CD4-positive, alpha-beta T cell treated with Interleukin-10 for 1 hour (primary cell): ENCODE data around the gene PLCD3.

Experiments
- DNase-seq: peaks from one replicate; pipeline ENCODE4 v3.0.0-alpha.2; 2020

PLCD3 gene

GRCh38 chr17:45098869-45099616, 33.3 kb downstream of the PLCD3 start:
- peak; percentile 75 for DNase-seq

GRCh38 chr17:45098081-45098868, 34.0 kb downstream of the PLCD3 start:
- DNase-seq: no peak

DNA sequence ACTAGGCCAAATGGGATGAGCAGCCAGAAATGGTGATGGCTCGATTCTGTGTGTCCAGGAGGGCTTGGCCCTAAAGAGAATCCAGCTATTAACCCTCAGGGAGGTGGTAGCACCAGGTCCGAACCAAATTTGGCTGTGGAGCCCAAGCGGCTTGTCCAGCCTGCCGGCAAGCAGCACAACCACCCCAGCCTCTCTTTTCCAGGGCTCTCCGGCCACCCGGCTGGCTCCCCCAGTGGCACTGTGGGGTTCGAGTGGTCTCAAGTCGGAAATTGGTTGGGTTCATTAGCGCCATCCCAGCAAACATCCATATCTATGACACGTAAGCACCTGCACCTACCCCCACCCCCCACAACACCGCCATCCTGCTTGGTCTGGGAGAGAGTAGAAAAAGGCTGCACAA, 35.4 kb downstream of the PLCD3 start:
- no peak for DNase-seq

- DNase-seq: peak; percentile 15
Observed at GRCh38 chr17:45096141-45096540, 36.2 kb downstream of the PLCD3 start.

GRCh38 chr17:45093444-45094110, 38.7 kb downstream of the PLCD3 start:
- DNase-seq: no peak

GRCh38 chr17:45092911-45093430, 39.3 kb downstream of the PLCD3 start:
- no peak for DNase-seq

GRCh38 chr17:45091778-45092425, 40.4 kb downstream of the PLCD3 start:
- no peak for DNase-seq

GRCh38 chr17:45090711-45091110, 41.6 kb downstream of the PLCD3 start:
- DNase-seq: no peak

GRCh38 chr17:45088741-45089140, 43.6 kb downstream of the PLCD3 start:
- DNase-seq: no peak

DNA sequence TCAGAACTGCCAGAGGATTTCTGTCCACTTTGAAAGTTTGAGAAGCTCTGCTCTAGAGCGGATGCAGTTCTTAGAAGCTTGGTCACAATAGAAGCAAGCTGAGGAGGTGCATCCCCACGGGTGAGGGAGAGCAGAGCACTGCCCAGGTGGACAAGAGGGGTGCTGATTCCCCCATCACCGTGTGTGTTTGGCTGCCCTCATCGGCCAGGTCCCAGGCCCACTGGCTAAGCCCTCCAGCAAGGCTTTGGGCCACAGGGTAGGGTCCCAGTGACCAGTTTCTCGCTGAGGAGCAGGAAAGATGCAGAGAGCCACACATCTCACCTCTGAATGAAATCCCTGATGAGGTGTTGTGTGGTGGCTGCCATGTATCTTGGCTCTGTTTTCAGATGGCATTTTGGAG, 44.3 kb downstream of the PLCD3 start:
- no peak for DNase-seq

- DNase-seq: no peak
Observed at GRCh38 chr17:45087504-45087975, 44.8 kb downstream of the PLCD3 start.

GRCh38 chr17:45086865-45087503, 45.3 kb downstream of the PLCD3 start:
- DNase-seq: no peak

- no peak for DNase-seq
Observed at GRCh38 chr17:45086391-45086790, 45.9 kb downstream of the PLCD3 start.

DNA sequence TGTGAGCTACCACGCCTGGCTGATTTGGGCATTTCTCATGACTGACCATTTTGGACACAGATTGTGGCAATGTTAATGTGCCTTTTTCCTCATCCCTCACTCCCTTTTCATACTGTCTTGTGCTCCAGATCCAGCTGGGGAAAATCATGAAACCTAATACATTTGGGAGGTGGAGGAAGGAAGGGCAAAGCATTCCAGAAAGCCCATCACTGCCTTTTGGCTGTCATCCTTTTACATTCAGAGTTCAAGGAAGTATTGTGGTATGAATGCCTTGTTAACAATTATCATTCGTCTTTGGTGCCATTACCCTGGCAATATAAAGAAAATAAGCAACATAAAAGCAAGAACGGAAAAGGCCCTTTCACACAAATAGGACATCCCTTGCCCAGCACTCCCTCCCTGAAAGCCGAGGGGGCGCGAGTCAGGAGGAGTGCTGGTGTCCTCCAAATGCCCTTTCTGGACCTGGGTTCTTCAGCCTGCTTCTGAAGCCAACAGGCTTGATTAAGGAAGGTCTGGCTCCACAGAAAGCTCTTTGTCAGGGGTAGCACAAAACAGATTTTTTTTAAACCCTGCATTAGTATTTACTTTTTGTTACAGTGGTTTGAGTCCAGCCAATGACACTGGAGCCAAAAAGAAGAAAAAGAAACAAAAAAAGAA, 51.1 kb downstream of the PLCD3 start:
- DNase-seq: no peak

DNA sequence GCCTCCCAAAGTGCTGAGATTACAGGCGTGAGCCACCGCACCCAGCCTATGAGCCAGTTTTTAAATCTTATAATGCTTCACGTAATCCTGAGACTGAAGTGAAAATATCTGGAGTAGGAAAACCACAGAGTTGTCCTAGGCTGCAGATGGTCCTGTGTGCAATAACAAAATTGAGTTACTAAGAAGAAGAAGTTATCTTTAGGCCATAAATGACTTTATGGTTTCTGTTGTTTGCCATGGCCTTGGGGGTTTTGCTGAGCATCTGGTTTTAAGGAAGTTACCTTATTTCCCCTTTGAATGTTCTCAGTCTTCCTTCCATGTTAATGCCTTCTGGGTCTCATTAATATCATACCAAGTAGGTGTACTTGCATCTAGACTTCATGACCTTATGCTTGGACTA, 54.7 kb downstream of the PLCD3 start:
- no peak for DNase-seq

- no peak for DNase-seq
Observed at GRCh38 chr17:45073414-45074070, 58.8 kb downstream of the PLCD3 start.

- no peak for DNase-seq
Observed at GRCh38 chr17:45070809-45071208, 61.5 kb downstream of the PLCD3 start.

DNA sequence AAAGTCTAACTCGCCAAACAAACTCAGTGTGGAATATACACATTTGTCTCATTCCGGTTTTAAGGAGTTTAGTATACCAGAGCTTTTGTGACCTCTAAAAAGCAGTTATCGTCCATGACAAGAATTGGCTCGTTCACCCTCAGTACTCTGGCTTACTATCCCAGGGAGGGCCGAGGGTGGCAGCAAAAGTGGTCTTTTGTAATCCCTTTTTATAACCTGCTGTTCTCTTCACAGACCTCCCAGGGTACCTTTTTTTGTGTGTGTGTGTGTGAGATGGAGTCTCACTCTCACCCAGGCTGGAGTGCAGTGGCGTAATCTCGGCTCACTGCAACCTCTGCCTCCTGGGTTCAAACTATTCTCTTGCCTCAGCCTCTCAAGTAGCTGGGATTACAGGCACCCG, 62.3 kb downstream of the PLCD3 start:
- no peak for DNase-seq

DNA sequence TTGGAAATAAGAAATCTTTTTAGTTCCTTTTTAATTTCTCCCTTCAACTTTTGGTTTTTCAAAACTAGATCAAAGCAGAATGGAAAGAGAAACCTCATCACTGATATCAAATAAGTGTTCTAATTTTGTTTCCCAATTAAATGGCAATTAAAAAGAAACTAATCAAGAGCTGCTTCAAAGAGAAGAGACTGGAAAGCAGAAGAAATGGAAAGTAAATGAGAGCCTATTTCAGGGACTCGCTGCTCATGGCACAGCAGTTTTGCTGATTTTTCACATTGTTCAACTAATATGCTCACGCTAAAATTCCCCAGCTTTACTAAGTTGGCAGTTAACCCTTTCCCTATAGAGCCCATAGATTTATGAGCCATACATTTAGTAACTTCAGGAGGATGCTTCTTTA, 64.7 kb downstream of the PLCD3 start:
- DNase-seq: no peak

DNA sequence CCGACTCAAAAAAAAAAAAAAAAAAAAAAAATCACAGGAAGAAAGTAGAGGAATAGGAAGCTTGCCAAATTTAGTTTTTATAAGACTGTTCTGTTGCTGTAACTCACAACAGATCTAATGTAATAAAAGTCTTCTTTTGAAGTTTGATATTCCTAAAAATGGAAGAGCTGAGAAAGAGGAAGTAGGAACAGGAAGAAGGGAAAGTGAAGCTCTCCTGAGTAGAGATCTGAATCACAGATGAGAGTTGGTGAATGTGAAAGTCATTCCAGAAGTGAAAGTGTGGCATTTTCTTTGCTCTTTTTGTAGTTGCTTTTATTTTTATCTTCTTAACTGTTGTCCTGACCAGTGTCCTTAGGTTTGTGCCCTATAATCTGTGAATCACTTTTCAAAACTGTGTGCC, 69.1 kb downstream of the PLCD3 start:
- no peak for DNase-seq

DNA sequence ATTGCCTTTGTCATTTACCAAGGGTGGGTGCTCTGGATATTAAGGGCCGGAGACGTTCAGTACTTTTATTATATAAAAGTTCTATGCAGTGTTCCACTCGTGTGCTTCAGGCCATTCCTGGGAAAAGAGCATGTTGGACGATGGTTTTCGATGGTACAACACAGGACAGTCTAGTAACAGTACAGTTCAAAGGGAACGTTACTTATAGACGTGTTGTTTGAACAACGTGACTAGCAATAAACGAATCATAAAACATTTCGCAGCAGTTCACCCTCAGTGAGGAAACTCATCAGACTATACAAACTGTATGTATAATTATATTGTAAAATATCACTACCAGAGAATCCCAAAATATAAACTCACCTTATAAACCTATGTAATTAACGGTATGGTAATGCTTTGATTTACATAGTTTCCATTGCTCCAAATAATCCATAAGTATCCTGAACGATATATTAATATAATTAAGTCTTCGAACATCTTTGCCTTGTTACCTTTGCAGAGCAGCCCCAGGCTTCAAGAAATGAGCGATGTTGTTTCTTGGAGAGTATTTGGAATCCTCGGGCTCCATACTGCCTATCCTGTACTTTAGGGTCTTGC, 70.6 kb downstream of the PLCD3 start:
- DNase-seq: no peak
